Activated T-cell treated with anti-CD3 and anti-CD28 coated beads, Interleukin-2, amount 50 U/mL, for 24 hours (primary cell): ENCODE data around the gene SPRYD3.
A peak's percentile ranks its signal among the peaks of the same experiment; 100 is the strongest.
"Not testable (repeated sequence)": the region's sequence is repeated elsewhere in the genome, so short reads cannot be mapped to it uniquely, and the experiment has no call there.

Source experiments
- DNase-seq: peaks from one replicate; pipeline ENCODE4 v3.0.0-alpha.2; 2020
- H3K27ac Mint-ChIP-seq: 2 replicates; pipeline ENCODE4 v1.8.0; 2020; ENCODE audit warnings: mild to moderate bottlenecking, mixed read lengths
- H3K27me3 Mint-ChIP-seq: 2 replicates; pipeline ENCODE4 v1.8.0; 2020; ENCODE audit warnings: mixed read lengths
- H3K36me3 Mint-ChIP-seq: 2 replicates; pipeline ENCODE4 v1.8.0; 2020; ENCODE audit warnings: low read depth, mixed read lengths
- H3K4me1 Mint-ChIP-seq: 2 replicates; pipeline ENCODE4 v1.8.0; 2020; ENCODE audit warnings: low read depth, mixed read lengths
- H3K4me3 Mint-ChIP-seq: 2 replicates; pipeline ENCODE4 v1.8.0; 2020; ENCODE audit warnings: mild to moderate bottlenecking, moderate library complexity, mixed read lengths
- H3K9me3 Mint-ChIP-seq: 2 replicates; pipeline ENCODE4 v1.8.0; 2020; ENCODE audit warnings: mixed read lengths

The SPRYD3 gene

DNA sequence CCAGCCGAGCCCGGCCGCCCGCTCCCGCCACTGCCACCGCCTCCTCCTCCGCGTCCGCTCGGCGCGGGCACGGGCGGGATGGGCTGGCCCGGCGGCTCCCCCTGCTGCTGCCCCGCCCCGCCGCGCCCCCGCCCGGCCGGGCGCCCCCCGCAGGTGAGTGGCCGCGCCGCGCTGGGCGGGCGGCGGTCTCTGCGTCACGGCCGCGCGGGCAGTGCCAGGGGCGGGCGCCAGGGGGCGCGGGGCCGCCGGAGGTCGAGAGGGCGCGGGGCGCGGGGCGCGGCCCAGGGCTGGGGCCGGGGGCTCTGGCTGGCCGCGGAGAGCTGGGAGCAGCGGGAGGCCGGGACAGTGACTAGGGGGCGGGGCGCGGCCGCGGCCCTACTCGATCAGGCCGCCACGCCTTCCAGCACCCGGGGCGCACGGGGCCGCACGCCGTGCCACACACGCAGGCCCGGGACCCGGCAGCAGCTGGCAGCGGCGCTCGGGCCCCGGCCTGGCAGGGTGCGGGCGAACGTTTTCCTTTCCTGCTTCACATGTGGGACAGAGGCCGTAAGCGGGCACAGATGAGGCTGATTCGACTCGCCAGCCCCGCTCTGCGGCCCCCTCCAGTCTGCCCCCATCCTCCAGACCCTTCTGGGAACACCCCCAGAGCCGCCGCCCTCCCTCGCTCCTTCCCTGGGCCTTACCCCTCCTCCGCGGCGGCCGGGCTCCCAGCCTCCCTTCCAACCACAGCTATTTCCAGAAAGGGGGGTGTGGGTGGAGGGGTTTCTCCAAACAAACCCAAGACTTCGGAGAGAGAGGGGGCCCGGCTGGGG is 31.8 kb downstream of the SPRYD3 start:
- Mint-ChIP-seq H3K4me1 (peaks cover 33% of the 10 kb centered on the region), H3K36me3 (peaks cover 6% of the 10 kb centered on the region), H3K27ac (no peak overlapping the region), H3K27me3 (peaks cover 4% of the 10 kb centered on the region), H3K9me3 (no peaks in the 10 kb centered on the region), H3K4me3 (peak overlapping the region; percentile 25)
- peak; percentile 85 for DNase-seq

DNA sequence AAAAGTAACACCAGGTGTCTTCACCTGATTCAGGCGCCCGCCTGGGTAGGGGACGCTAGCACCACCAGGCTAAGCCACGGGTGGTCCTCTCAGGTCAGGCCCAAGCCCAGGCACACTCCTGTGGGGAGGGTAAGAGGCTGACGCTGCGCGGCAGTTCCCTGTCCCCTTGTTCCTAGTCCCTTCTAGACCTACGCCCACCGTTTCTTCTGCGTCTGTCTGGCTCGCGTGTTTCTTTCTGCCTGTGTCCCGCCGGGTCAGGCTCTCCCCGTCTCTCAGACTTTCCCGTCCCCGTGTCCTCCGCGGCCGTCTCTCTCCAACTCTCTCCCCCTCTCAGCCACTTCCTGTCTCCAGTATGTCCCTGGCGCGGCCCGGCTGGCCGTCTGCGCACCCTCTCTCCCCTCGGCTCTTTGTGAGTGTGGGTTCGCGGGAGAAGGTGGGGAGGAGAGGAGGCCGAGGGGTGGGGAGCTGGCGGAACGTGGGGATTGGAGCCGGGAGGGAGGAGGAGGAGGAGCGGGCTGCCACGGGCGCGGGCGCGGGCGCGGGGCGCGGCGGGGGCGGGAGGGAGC is 32.5 kb downstream of the SPRYD3 start:
- Mint-ChIP-seq H3K27me3 (peaks cover 4% of the 10 kb centered on the region), H3K9me3 (no peaks in the 10 kb centered on the region), H3K27ac (peak overlapping the region; percentile 80), H3K4me3 (peak overlapping the region; percentile 84), H3K36me3 (peaks cover 13% of the 10 kb centered on the region), H3K4me1 (peaks cover 33% of the 10 kb centered on the region)
- peak; percentile 76 for DNase-seq

DNA sequence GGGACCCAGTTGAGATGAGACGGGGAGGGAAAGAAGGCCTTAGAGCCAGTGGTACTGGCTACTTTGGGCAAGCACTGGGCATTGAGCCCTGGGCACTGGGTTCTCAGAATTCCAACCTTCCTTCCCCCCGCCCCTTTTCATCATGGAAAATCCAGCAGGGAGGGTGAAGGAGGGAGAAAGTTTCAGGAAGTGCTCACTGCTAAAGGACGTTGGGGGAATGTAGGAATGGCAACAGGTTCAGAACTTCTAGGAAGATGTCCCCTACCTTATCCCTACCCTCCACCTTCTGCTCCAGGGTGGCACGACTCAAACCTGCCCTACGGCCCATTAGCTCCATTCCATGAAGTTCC is 33.5 kb downstream of the SPRYD3 start:
- H3K36me3 Mint-ChIP-seq: peaks cover 24% of the 10 kb centered on the region
- H3K9me3 Mint-ChIP-seq: no peaks in the 10 kb centered on the region
- peak overlapping the region; percentile 80 for H3K27ac Mint-ChIP-seq
- H3K4me3 Mint-ChIP-seq: peak overlapping the region; percentile 84
- H3K4me1 Mint-ChIP-seq: peaks cover 31% of the 10 kb centered on the region
- DNase-seq: peak; percentile 25
- H3K27me3 Mint-ChIP-seq: peaks cover 4% of the 10 kb centered on the region

DNA sequence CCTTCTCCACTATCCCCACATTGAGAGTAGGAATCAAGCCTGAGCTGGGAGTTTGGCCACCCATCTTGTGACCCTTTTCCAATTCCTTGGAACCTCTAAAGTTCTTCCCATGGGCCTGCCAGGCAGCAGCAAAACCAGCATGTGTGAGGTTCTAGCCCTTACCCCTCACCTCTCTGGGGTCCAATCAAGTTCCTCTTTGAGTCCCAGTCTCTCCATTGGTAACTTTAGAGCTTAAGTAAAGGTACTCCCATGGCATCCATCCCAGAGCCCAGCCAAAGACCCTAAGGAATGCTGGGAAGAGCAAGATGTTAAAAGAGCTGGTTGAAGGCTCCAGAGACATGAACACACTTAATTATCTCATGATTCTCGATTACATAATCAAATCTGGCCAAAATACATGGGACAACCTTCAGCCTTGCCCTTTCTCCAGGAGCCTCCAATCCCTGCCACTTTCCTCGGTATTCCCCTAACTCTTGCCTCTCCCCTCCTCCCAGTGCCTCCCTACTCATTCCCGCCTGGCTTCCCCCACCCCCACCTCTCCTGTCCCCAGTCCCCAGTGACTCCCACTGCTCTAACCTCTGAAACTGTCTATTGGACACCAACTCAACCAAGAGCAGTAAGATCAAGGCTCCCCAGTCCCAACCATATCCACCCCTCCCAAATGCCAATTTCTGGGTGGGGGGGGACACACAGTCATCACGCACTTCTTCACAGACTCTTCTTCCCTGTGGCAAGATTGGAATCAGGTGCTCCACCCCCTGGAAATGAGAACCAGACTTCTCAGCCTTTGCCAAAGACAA is 34.1 kb downstream of the SPRYD3 start:
- H3K27ac Mint-ChIP-seq: peak overlapping the region; percentile 19
- DNase-seq: peak; percentile 28
- peak overlapping the region; percentile 84 for H3K4me3 Mint-ChIP-seq

DNA sequence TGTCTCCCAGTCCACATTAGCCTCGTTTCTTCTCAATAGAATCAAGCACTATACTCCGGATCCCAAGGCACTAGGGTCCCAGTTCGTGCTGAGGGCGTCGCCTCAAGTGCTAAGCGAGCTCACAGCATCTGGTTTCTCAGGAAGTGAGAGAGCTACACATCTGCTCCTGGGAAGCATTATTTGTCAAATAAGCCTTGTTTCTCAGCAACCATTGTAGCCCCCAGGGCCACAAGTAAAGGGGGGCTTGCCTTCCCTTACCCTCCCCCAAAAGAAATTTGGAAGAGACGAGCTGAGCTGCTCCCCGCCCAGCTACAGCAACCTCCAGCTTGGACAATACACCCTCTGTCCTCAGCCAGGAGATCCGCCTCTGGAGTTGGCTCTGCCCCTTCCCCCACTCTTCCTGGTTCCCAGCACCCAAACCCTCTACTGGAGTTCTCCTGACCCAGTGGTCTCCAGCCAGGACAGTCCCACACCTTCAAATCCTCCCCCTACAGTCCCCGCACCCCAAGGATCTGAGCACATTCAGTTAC is 35.1 kb downstream of the SPRYD3 start:
- Mint-ChIP-seq H3K4me3 (no peak overlapping the region), H3K9me3 (no peaks in the 10 kb centered on the region), H3K27ac (peak overlapping the region; percentile 9), H3K27me3 (peaks cover 4% of the 10 kb centered on the region), H3K4me1 (peaks cover 26% of the 10 kb centered on the region), H3K36me3 (peaks cover 39% of the 10 kb centered on the region)
- peak; percentile 29 for DNase-seq

More for the DNA sequence above, 34.1 kb downstream of the SPRYD3 start:
- H3K4me1 Mint-ChIP-seq: peaks cover 31% of the 10 kb centered on the region
- H3K27me3 Mint-ChIP-seq: peaks cover 4% of the 10 kb centered on the region
- peaks cover 30% of the 10 kb centered on the region for H3K36me3 Mint-ChIP-seq
- no peaks in the 10 kb centered on the region for H3K9me3 Mint-ChIP-seq

DNA sequence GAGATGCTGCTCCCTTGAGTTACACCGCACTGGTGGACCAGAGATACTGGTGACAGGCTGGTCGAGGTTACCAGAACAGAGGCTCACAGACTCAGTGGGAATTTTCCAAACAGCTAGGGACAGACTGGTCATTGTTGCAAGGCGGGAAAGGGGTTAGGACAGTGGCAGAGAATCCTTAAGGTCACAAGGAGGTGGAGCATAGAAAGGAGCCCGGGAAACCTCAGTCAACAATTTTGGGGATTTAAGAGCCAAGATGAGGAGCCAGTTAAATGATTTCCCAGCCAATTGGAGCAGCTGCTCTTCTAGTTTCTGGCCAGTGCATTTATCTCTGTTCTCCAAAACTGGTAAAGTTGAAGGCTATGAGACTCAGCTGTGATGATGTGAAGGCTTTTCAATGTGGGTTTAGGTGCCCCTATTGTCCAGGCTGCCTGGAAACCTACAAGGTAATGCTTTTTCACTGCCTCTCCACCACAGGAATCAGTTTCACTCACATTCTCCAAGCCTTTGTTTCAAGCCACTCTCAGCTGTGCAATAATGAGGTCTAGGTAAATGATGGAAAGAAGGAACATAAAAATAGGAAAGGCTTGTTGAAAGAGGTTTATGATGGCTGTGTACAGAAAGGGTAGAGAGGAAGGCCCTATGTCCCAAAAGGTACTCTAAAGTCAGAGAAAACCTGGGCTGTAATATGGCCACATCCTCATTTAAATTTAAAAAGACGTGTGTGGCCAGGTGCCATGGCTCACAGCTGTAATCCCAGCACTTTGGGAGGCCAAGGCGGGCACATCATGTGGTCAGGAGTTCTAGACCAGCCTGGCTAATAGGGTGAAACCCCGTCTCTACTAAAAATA is 36.4 kb downstream of the SPRYD3 start:
- Mint-ChIP-seq H3K4me1 (peaks cover 25% of the 10 kb centered on the region), H3K27ac (peak overlapping the region; percentile 13), H3K4me3 (no peak overlapping the region), H3K36me3 (peaks cover 52% of the 10 kb centered on the region), H3K9me3 (no peaks in the 10 kb centered on the region), H3K27me3 (peaks cover 4% of the 10 kb centered on the region)
- DNase-seq: peak; percentile 36

DNA sequence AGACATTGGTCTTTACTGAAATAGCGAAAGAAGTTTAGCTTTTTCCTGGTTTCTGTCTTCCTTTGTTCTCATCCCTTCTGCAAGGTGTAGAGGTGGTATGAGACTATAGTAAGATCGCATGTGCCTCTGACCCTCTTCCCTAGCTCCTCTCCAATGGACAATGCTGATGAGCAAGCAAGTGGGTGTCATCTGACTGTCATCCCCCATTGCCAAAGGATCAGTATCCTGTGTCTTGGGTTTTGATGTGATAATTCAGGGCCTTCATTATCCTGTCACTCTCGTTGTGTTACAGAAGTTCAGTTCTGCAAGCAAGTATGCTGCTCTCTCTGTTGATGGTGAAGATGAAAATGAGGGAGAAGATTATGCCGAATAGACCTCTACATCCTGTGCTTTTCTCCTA is 39.3 kb downstream of the SPRYD3 start:
- Mint-ChIP-seq H3K4me1 (peaks cover 16% of the 10 kb centered on the region), H3K9me3 (no peaks in the 10 kb centered on the region), H3K36me3 (peaks cover 79% of the 10 kb centered on the region), H3K27me3 (no peaks in the 10 kb centered on the region), H3K4me3 (no peak overlapping the region), H3K27ac (peak overlapping the region; percentile 66)
- no peak for DNase-seq

DNA sequence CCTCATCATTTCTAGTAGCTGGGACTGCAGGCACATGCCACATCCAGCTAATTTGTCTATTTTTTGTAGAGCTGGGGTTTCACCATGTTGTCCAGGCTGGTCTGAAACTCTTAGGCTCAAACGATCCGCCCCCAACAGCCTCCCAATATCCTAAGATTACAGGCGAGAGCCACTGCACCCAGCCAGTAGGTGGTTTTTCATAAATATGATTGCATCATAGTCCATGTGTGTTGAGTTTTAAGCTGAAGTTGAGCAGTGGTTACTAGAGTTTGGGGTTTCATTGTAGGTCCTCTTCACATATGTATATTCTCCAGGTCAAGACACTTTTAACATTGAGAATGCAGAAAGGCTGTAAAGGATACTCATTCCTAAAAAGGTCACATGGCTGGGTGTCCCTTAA is 42.4 kb downstream of the SPRYD3 start:
- Mint-ChIP-seq H3K4me1 (peaks cover 26% of the 10 kb centered on the region), H3K9me3 (no peaks in the 10 kb centered on the region), H3K27ac (peak overlapping the region; percentile 80), H3K27me3 (no peaks in the 10 kb centered on the region), H3K4me3 (no peak overlapping the region), H3K36me3 (peaks cover 96% of the 10 kb centered on the region)
- peak; percentile 17 for DNase-seq

DNA sequence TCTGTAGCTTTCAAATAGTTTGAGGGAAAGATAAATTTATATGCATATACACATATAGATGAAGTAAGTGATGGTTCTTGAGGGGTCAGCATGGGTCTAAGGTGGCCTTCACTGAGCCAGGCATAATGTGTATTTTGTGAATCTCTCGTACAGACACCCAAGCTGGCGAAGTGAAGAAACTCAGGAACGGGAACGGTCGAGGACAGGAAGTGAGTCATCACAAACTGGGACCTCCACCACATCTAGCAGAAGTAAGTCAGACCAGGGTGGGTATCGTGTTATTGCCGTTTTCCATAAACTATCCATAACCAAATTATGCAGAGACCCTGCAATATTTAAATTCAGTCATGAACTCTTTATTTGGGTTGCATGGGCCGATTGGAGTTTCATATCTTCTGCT is 44.7 kb downstream of the SPRYD3 start:
- Mint-ChIP-seq H3K4me3 (no peak overlapping the region), H3K36me3 (peaks cover 93% of the 10 kb centered on the region), H3K27me3 (no peaks in the 10 kb centered on the region), H3K9me3 (no peaks in the 10 kb centered on the region), H3K27ac (peak overlapping the region; percentile 88), H3K4me1 (peaks cover 29% of the 10 kb centered on the region)
- DNase-seq: no peak

DNA sequence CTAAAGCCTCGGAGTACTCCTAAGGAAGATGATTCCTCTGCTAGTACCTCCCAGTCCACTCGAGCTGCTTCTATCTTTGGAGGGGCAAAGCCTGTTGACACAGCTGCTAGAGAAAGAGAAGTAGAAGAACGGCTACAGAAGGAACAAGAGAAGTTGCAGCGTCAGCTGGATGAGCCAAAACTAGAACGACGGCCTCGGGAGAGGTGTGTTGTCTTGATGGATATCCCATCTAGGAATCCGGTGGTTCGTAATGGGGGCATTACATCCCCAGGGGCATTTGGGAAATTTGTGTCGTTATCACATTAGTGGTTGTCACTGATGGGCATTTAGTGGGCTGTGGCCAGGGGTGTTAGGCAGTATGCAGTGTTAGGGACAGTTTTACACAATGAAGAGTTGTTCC is 45.4 kb downstream of the SPRYD3 start:
- Mint-ChIP-seq H3K4me1 (peaks cover 26% of the 10 kb centered on the region), H3K27ac (peak overlapping the region; percentile 88), H3K36me3 (peaks cover 93% of the 10 kb centered on the region)
- H3K4me3 Mint-ChIP-seq, H3K9me3 Mint-ChIP-seq, H3K27me3 Mint-ChIP-seq, DNase-seq: not testable (repeated sequence)

DNA sequence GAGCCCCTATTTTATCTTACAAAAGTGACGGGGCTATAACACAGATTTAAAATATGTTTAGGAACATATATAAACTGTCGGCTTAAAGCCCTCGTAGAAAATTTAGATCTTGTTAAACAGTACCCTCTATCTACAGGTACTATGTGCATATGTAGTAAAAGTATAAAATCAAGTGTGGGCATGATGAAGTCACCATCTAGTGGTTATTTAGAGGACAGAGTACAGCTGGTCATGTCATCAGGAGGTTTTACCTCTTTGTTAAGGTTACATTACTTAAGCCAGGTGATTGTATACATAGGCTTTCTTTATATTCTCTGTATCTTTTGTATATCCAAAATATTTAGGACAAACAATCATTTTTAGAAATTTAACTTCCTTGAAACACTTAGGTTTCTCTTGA is 47.6 kb downstream of the SPRYD3 start:
- H3K27me3 Mint-ChIP-seq: no peaks in the 10 kb centered on the region
- peaks cover 93% of the 10 kb centered on the region for H3K36me3 Mint-ChIP-seq
- peaks cover 13% of the 10 kb centered on the region for H3K4me1 Mint-ChIP-seq
- no peak overlapping the region for H3K4me3 Mint-ChIP-seq
- H3K27ac Mint-ChIP-seq: no peak overlapping the region
- H3K9me3 Mint-ChIP-seq: no peaks in the 10 kb centered on the region
- no peak for DNase-seq

DNA sequence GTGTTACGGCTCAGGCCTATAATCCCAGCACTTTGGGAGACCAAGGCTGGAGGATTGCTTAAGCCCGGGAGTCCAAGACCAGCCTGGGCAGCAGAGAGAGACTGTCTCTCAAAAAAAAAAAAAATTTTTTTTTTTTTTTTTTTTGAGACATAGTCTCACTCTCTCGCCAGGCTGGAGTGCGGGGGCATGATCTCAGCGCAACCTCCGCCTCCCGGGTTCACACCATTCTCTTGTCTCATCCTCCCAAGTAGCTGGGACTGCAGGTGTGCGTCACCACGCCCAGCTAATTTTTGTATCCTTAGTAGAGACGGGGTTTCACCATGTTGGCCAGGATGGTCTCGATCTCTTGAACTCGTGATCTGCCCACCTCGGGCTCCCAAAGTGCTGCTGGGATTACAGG is 52.2 kb downstream of the SPRYD3 start:
- H3K9me3 Mint-ChIP-seq, DNase-seq, H3K4me1 Mint-ChIP-seq, H3K4me3 Mint-ChIP-seq, H3K27me3 Mint-ChIP-seq: not testable (repeated sequence)
- H3K27ac Mint-ChIP-seq: peak overlapping the region; percentile 57
- peaks cover 91% of the 10 kb centered on the region for H3K36me3 Mint-ChIP-seq

DNA sequence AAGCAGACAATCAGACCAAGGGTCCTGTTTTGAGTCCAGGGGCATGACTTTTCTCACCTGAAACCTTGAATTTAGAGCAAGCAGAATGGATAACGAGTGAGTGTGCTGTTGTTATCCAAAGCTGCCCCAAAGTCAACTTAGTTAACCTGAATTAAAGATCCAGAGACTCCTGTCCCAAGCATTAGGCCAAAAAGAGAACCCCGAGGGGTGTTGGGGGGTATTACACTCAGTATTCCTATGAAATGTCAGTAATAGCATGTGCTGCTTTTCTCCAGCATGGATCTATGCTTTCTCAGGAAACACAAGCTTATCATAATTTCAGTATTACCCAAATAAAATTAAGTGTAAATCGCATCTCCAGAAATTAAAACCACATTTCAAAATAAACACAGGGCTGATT is 53.9 kb downstream of the SPRYD3 start:
- peaks cover 92% of the 10 kb centered on the region for H3K36me3 Mint-ChIP-seq

DNA sequence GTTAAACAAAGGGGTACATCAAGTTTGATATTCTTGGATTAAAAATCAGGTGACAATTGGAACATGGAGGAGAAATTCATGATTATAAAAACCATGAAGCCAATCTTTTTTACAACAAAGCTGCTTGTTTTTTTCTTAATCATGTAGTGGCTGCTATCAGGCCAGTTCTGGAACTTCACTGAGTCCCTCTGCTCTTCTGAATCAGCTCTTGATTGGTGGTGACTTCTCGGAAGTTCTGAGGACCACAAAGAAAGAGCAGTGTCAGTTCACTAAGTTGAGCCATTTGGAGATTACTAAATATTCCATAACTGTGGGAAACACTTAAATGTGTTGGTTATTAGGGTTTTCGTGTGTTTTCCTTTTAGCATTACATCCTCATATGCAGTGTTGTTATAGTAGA is 64.5 kb downstream of the SPRYD3 start:
- H3K4me3 Mint-ChIP-seq: no peak overlapping the region
- DNase-seq: no peak
- H3K9me3 Mint-ChIP-seq: no peaks in the 10 kb centered on the region
- H3K27me3 Mint-ChIP-seq: no peaks in the 10 kb centered on the region
- H3K4me1 Mint-ChIP-seq: peaks cover 53% of the 10 kb centered on the region
- H3K36me3 Mint-ChIP-seq: peaks cover 96% of the 10 kb centered on the region
- H3K27ac Mint-ChIP-seq: peak overlapping the region; percentile 81

More for the DNA sequence above, 53.9 kb downstream of the SPRYD3 start:
- Mint-ChIP-seq H3K4me3 (no peak overlapping the region), H3K27me3 (no peaks in the 10 kb centered on the region), H3K9me3 (no peaks in the 10 kb centered on the region), H3K27ac (peak overlapping the region; percentile 80), H3K4me1 (no peaks in the 10 kb centered on the region)
- DNase-seq: no peak
